RWPE1 (cell line): Measurements from ENCODE around the gene ADIPOR2.
"Not testable (repeated sequence)": the region's sequence is repeated elsewhere in the genome, so short reads cannot be mapped to it uniquely, and the experiment has no call there.

Experiments
- CTCF ChIA-PET: fragments of 350-600 bp; sonication (Branson Sonifier 250); formaldehyde crosslinking; extraction: SDS; loops from one replicate; lab custom pipeline; 2021; lab: Yijun Ruan, JAX
- POLR2A ChIA-PET: fragments of 400-600 bp; formaldehyde crosslinking; extraction: SDS; loops from one replicate; lab custom pipeline; 2020; ENCODE audit warnings: antibody characterized with exemption; ENCODE audit not compliant: low non-redundant PET; lab: Yijun Ruan, JAX
- DNase-seq: peaks from one replicate; pipeline ENCODE4 v3.0.0; 2012; ENCODE audit warnings: low spot score
- H3K27ac ChIP-seq: fragments of 450-650 bp; 2 replicates; pipeline ENCODE4 v1.5.1; 2017
- CTCF ChIP-seq: fragments of 450-650 bp; conservative IDR thresholded peaks from 2 replicates; pipeline ENCODE4 v1.5.1; 2017; ENCODE audit warnings: low read depth, mild to moderate bottlenecking

Gene ADIPOR2

GRCh38 chr12:1691123-1692007 is 495 bp downstream of the ADIPOR2 start:
- POLR2A ChIA-PET: interaction anchor here (0.9 kb wide), 1 partner anchor 14 kb away, joined by 3 read pairs; no protein-coding TSS in a partner anchor
- DNase-seq: peak; percentile 33
- no peak for TF ChIP-seq CTCF
- CTCF ChIA-PET: interaction anchor here (0.7 to 1.2 kb wide), 3 partner anchors 29 to 1544 kb away, joined by 3 to 4 read pairs (median 4); no protein-coding TSS in a partner anchor
- H3K27ac ChIP-seq: peak overlapping the region; percentile 85

- CTCF ChIA-PET: interaction anchor here (0.5 to 0.7 kb wide), 2 partner anchors 36 to 1545 kb away, joined by 4 to 5 read pairs; no protein-coding TSS in a partner anchor
- TF ChIP-seq CTCF: no peak
- no peak overlapping the region for H3K27ac ChIP-seq
- POLR2A ChIA-PET: no interaction called here
- no peak for DNase-seq
Observed at GRCh38 chr12:1692226-1692625, 1.4 kb downstream of the ADIPOR2 start.

- ChIA-PET POLR2A (no interaction called here), CTCF (interaction anchor here (0.5 to 0.7 kb wide), 2 partner anchors 36 to 1378 kb away, joined by 3 to 5 read pairs; no protein-coding TSS in a partner anchor)
- no peak for TF ChIP-seq CTCF
- DNase-seq: no peak
- no peak overlapping the region for H3K27ac ChIP-seq
Observed at GRCh38 chr12:1692895-1693610, 2.2 kb downstream of the ADIPOR2 start.

- POLR2A ChIA-PET, H3K27ac ChIP-seq, DNase-seq: not testable (repeated sequence)
- CTCF ChIA-PET: interaction anchor here (0.6 kb wide), 1 partner anchor 42 kb away, joined by 4 read pairs; no protein-coding TSS in a partner anchor
Observed at GRCh38 chr12:1695097-1695496, 4.2 kb downstream of the ADIPOR2 start.

GRCh38 chr12:1695886-1696670 is 5.2 kb downstream of the ADIPOR2 start:
- ChIA-PET POLR2A (interaction anchor here (0.7 kb wide), 1 partner anchor 92 kb away, joined by 6 read pairs; no protein-coding TSS in a partner anchor), CTCF (interaction anchor here (0.6 to 1.6 kb wide), 2 partner anchors 58 to 95 kb away, joined by 3 to 4 read pairs; no protein-coding TSS in a partner anchor)
- H3K27ac ChIP-seq: no peak overlapping the region
- no peak for DNase-seq
- no peak for TF ChIP-seq CTCF

GRCh38 chr12:1696800-1697199 is 5.9 kb downstream of the ADIPOR2 start:
- ChIA-PET POLR2A (no interaction called here), CTCF (interaction anchor here (1.6 kb wide), 1 partner anchor 94 kb away, joined by 4 read pairs; no protein-coding TSS in a partner anchor)
- TF ChIP-seq CTCF: no peak
- no peak overlapping the region for H3K27ac ChIP-seq
- DNase-seq: no peak
